GM19467 (cell line): Measurements from ENCODE around the gene RPIA.
"Not testable (repeated sequence)": the region's sequence is repeated elsewhere in the genome, so short reads cannot be mapped to it uniquely, and the experiment has no call there.

Experiments used
- ATAC-seq: cut with Tn5 transposase; IDR thresholded peaks from one replicate; pipeline ENCODE4 v1.9.1; 2021; ENCODE audit warnings: mild to moderate bottlenecking, moderate library complexity; ENCODE audit not compliant: unreplicated experiment

RPIA gene

DNA sequence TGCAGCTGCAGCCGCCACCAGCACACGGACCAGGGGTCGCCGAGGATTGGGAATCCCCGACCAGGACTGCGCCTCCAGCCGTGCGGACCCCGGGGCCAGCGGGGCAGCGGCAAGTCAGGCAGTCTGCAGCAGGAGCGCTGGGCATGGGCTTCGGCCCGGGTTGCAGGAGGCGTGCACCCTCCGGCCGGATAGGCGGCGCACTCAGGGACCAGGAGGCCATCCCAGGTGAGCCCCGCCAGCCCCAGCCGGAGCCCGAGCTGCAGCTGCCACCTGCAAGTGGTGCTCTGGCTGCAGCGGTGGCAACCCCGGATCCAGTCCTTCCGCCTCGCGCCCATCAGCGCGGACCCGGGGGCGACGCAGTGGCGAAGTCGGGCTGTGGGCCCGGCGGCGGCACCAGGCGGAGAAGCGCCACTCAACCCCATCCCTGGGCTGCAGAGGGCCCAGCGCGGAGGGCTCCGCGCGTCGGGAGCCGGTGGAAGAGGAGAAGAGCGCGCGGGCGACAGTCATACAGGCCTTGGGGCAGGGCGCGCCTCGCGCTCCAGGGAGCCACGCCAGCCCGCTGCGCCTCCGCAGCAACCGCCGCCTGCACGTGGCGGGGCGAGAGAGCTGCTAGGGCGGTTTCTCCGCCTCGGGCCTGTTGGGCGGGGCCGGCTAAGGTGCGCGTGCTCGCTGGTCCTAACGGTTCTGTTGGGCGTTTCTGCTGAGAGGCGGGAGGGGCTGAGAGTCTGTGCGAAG lies 73.8 kb downstream of the RPIA start:
- no peak for ATAC-seq

DNA sequence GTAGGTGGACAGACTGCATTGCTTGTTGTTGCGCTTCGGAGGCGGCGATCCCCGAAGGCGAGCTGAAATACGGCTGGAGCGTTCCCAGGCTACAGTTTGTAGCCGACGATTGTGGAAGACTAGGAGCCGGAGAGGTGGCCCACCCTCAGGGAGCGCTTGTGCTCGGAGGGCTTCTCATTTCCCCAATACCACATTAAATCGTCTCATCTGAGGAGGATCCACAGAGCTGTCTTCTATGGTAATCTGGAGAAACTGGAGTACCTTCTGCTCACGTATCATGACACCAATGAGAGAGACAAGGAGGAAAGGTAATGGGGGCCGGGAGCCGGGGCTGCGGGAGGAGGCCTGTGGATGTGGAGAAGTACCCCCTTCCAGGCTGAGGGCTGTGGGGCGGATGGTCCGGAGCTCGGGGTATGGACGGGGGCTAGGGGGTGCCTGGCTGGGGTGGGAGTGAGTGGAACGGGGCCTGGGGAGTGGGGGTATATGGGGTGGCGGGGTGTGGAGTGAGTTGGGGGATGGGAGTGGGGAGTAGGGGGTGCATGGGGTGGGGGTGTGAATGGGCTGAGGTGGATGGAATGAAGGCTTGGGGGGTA lies 74.5 kb downstream of the RPIA start:
- ATAC-seq, result not testable (repeated sequence)

DNA sequence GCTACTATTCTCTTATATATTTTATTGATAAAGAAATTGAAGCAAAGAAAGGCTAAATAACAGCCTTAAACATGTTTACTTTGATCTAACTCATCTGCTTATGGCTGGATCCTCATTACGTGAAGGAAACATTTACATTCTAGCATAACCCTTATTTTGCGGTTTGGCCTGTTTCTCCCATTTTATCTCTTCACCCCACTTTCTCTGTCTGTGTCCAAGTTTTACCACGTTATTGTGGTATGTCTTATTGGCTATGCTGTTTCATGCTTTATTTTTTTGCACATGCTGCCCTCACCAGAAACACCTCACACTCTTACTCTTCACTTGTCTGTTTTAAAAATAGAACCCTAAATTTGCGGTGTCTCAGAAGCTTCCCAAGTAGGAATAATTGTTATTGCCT lies 78.5 kb downstream of the RPIA start:
- no peak for ATAC-seq

DNA sequence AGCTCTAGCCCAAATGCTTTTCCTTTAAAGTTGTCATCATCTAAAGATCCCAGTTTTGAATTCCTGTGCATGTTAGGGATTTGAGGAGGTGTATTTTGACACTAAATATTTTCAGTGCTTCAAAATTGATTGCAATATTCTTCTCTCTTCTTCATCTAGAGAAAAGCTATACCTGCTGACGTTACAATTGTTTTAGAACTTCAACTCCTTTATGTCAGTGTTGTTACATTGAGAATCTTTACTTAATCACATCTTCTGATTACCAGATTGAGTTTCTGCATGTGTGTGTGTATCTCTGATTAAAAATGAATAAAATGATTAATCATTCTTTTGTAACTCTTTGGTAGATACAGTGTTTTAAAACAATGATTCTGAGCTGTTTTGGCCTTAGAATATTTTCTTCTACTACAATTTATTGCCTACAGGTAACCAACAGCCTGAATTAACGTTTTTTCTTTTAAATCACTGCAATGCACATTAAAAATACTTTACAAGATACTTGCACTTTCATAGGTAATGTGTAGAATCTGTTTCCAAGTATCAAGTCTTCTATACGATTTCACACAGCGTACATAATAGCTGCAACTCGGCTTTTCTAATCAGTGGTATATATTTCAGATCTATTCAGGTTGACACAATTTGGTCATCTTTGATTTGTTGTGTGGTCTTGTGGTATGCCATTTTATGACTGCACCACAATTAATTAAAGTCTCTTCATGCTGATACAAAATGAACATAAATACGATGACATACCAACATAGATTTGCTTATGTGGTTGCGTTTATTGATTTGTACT lies 82.0 kb downstream of the RPIA start:
- not testable (repeated sequence) for ATAC-seq

DNA sequence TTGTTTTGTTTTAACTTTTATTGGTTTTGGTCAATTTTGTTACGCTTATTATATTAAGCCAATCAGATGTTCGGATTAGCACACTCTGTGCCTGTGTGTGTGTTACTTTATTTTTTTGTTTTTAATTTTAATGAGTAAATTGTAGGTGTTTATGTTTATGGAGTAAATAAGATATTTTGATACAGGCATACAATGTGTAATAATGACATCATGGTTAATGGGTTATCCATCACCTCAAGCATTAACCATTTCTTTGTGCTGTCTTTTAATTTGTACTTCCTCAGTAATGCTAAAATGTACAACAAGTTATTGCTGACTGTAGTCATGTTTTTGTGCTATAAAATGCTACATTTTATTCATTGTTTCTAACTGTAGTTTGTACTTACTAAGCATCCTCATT lies 97.7 kb downstream of the RPIA start:
- not testable (repeated sequence) for ATAC-seq

DNA sequence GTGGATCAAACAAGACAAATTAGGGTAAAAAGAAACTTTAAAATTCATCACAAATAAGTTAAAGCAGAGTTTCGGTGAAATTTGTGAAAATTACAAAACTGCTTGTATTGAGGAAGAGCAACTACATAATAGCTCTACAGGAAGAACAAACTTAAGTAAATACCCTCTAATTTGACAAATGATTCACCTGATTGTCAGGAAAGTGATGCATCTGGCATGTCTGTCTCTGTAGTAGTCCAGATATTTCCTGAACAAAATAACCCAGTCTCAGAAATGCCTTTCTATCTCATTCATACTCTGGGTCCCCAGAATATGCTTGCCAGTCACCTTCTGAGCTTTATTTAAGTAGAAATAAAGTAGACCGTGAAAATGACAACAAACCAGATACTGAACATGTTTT lies 104.5 kb downstream of the RPIA start:
- ATAC-seq, result peak; percentile 74

DNA sequence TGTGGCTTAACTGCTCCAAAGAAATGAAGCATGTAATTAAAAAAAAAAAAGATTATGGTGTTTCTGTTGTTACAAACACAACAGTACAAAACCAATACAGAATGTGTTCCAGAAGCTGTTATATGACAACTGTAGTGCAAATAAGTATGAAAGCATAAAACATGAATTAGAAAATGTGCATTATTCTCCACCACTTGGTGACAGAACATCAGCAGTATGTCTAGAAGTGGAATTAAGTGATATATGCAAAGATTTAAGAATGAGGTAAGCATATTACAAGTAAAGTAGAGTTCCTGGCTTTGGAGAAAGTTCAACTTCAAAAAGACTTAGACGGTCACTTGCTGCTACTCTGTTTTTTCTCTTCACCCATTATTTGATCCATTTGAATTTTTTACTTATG lies 105.0 kb downstream of the RPIA start:
- ATAC-seq, result not testable (repeated sequence)

DNA sequence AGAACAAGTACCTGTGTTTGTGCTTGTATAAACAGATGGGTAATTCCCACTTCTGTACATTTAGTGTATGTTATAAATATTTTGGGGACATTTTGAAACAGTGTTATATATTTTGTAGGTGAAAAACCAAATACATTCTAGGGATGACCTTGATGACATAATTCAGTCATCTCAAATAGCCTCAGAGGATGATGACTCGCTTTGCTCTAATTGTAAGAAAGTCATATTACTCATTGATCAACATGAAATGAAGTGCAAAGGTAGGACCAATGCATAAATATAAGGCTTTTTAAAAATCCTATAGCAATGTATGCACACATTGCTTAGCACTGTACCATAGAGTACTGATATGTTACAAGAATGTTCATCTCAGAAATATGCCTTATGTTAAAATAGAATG lies 105.7 kb downstream of the RPIA start:
- not testable (repeated sequence) for ATAC-seq
